ENCODE results near the gene GGT7.

- TF ChIP-seq POLR2A (IDR thresholded peaks at IDR 0.05): no peak
- no peak for TF ChIP-seq CTCF (IDR thresholded peaks at IDR 0.05)
These were observed 22.1 kb upstream of the GGT7 start for GRCh38 chr20:34894723-34895122.
